OCI-LY7 (cell line): ENCODE measurements around the gene MYL3.

Source experiments
- EZH2phosphoT487 ChIP-seq: fragments of 200-600 bp; sonication (generic); IDR thresholded peaks from 2 replicates; pipeline ENCODE4 v1.6.1; 2018; ENCODE audit warnings: low read depth, borderline replicate concordance, mild to moderate bottlenecking, mixed run types, antibody characterized with exemption, low read length, moderate library complexity, mixed read lengths
- TF ChIP-seq, protein P1 (sequence below): fragments of 200-600 bp; sonication (generic); conservative IDR thresholded peaks from 2 replicates; pipeline ENCODE4 v1.5.1; 2014; ENCODE audit warnings: mild to moderate bottlenecking, antibody characterized with exemption, low read length, moderate library complexity, mixed read lengths

DNA sequence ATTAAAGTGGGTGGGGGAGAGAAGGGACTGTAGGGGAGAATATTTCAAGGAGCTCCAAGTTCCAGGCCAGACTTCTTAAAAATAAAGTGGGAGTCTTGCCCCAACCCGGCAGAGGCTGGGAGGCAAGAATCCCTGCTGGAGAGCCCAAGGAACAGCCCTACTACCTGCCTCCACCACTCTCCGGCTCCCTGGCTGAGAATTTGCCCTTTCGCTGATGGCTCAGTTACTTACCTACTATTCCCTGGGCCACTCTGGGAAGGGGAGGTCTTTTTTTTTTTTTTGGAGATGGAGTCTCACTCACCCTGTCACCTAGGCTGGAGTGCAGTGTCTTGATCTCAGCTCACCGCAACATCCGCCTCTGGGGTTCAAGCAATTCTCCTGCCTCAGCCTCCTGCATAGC lies 15.5 kb downstream of the MYL3 start:
- TF ChIP-seq, protein P1, sequence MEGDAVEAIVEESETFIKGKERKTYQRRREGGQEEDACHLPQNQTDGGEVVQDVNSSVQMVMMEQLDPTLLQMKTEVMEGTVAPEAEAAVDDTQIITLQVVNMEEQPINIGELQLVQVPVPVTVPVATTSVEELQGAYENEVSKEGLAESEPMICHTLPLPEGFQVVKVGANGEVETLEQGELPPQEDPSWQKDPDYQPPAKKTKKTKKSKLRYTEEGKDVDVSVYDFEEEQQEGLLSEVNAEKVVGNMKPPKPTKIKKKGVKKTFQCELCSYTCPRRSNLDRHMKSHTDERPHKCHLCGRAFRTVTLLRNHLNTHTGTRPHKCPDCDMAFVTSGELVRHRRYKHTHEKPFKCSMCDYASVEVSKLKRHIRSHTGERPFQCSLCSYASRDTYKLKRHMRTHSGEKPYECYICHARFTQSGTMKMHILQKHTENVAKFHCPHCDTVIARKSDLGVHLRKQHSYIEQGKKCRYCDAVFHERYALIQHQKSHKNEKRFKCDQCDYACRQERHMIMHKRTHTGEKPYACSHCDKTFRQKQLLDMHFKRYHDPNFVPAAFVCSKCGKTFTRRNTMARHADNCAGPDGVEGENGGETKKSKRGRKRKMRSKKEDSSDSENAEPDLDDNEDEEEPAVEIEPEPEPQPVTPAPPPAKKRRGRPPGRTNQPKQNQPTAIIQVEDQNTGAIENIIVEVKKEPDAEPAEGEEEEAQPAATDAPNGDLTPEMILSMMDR: no peak
- TF ChIP-seq EZH2phosphoT487: no peak
